ENCODE measurements around the gene HIC2. TPM values are rescaled to one million over a fixed set of nuclear protein-coding genes. Genes with fewer than 3 reads are reported as not detected.
A peak's percentile ranks its signal among the peaks of the same experiment; 100 is the strongest.

The HIC2 gene
- total and polyA plus RNA-seq, 9 of the 15 experiments (the other 6 are each of a cell fraction or from before 2014, with no cell fraction given), result 1.7 to 117 (median 35.5) TPM

GRCh38 chr22:21447694-21448402, 30.7 kb downstream of the HIC2 start (continued):
- TF ChIP-seq GTF2B (IDR thresholded peaks at IDR 0.05; ENCODE audit: extremely low read depth, insufficient read length) (no peak), ZBTB33 (CRISPR knock-in tag; IDR thresholded peaks at IDR 0.05) (peak; percentile 95), ELK1 (CRISPR knock-in tag; IDR thresholded peaks at IDR 0.05) (peak; percentile 72; the same call in 1 of the 2 replicates), KLF1 (tag; IDR thresholded peaks at IDR 0.05) (peak; percentile 65; the same call in 1 of the 2 replicates), KLF13 (tag; IDR thresholded peaks at IDR 0.05; ENCODE audit: borderline replicate concordance, low read depth) (peak; percentile 71), ZBTB9 (CRISPR knock-in tag; IDR thresholded peaks at IDR 0.05) (no peak), THRB (CRISPR knock-in tag; conservative IDR thresholded peaks at IDR 0.05) (peak; percentile 88), ZNF77 (CRISPR knock-in tag; IDR thresholded peaks at IDR 0.05) (no peak), SRSF9 (IDR thresholded peaks at IDR 0.05; ENCODE audit: borderline replicate concordance, low read depth, low read length) (no peak), CBX3 (IDR thresholded peaks at IDR 0.05; ENCODE audit: borderline replicate concordance in 1 of 2, low read length in 2 of 2) (peak in 1 of 2 experiments; percentile 50; a peak in 1 of 3 replicates), TFAP4 (CRISPR knock-in tag; IDR thresholded peaks at IDR 0.05; ENCODE audit: borderline replicate concordance) (0 out of 2 replicates have a peak, but pooled peaks have one; percentile 33), ZFP30 (CRISPR knock-in tag; IDR thresholded peaks at IDR 0.05; ENCODE audit: borderline replicate concordance) (no peak), SFPQ (IDR thresholded peaks at IDR 0.05; ENCODE audit: low read depth, low read length) (no peak), ILF3 (IDR thresholded peaks at IDR 0.05; ENCODE audit: borderline replicate concordance) (no peak), NFE2L1 (tag; IDR thresholded peaks at IDR 0.05; ENCODE audit: borderline replicate concordance, low read depth) (no peak)

All from K562 (cell line).